Pancreas (tissue), 10 donors: ENCODE measurements around the gene MSMP. TPM values are rescaled to one million over a fixed set of nuclear protein-coding genes. Genes with fewer than 3 reads are reported as not detected.

Experiments used
- ATAC-seq, 4 donors: fragments of 200-7000 bp; cut with Tn5 transposase; one replicate each; pipeline versions ENCODE4 v1.8.0 to v1.9.1; 2020; ENCODE audit warnings: mild to moderate bottlenecking in 4 of 4, moderate library complexity in 4 of 4
- DNase-seq, 6 donors: peaks; one replicate each; pipeline ENCODE4 v3.0.0-alpha.2; 2020
- FAIRE-seq: peaks from 2 replicates; lab custom pipeline; 2012; peaks lifted over from hg19 to GRCh38; lab: Jason Lieb, UNC
- H3K27ac ChIP-seq, 4 donors: fragments of 200-600 bp; sonication (generic); 1 replicate in 3 of 4; 2 replicates in 1 of 4; pipeline versions ENCODE4 v1.5.0 to v1.8.0; 2020
- H3K27me3 ChIP-seq, 4 donors: fragments of 200-600 bp; one replicate each; pipeline ENCODE4 v1.8.0; 2021
- H3K36me3 ChIP-seq, 3 donors: fragments of 200-600 bp; sonication (generic) in 1 of 3; one replicate each; pipeline versions ENCODE4 v1.5.0 to v1.8.0; 2020 to 2021
- H3K4me1 ChIP-seq, 3 donors: fragments of 200-600 bp; one replicate each; pipeline ENCODE4 v1.8.0; 2021
- H3K4me3 ChIP-seq, 4 donors: fragments of 200-600 bp; sonication (generic) in 2 of 4; one replicate each; pipeline versions ENCODE4 v1.5.0 to v1.8.0; 2020 to 2021
- H3K9me3 ChIP-seq, 4 donors: fragments of 200-600 bp; one replicate each; pipeline ENCODE4 v1.8.0; 2021
- WGBS, 2 donors: extraction: QIAGEN DNeasy Blood & Tissue Kit; methylation state at CpG; one replicate each; pipeline ENCODE4 v1.1.7; 2013; 5-methylcytosine and 5-hydroxymethylcytosine counted together
- intact Hi-C, 3 donors: fragments of 100-400 bp; cut with DNase I; formaldehyde crosslinking; loops; one replicate each; pipeline versions ENCODE4 v1.11.1 to v1.14.2; 2022
- polyA plus RNA-seq, 2 donors: library from polyadenylated mRNA; stranded (reverse); fragments of 200-250 nt; gene quantifications; one replicate each; pipeline ENCODE4 v1.2.3, GENCODE V29; 2013
- total RNA-seq, 6 donors: library from RNA; stranded (reverse); fragmentation: NEBNext Ultra II Directional in 4 of 6; extraction: Animal tissue kit (Norgen Biotek cat#: 25700) in 4 of 6; gene quantifications; one replicate each; pipeline versions ENCODE4 v1.2.1 to v1.2.4, GENCODE V29; 2021 to 2023
- TF ChIP-seq, protein P1 (sequence below), 4 donors: fragments of 200-600 bp; sonication (generic) in 3 of 4; IDR thresholded peaks; one replicate each; pipeline versions ENCODE4 v1.5.0 to v1.8.0; 2021; ENCODE audit warnings: antibody characterized with exemption in 4 of 4
- donor health status: healthy with polysubstance abuse.
- donor health status: DM: no; HTN: no; CAD: no; lungs with moderate emphysema.
- donor health status: DM: no; HTN: no; CAD: no.
- donor health status: control.
- donor health status: control.
- donor health status: Bipolar disorder and iron deficiency.
- donor health status: DM: yes; HTN: yes; CAD: no.
- donor health status: DM: no; HTN: no; CAD: no.
- donor health status: DM: no; HTN: no; CAD: no.
- donor health status: DM: yes; HTN: yes; CAD: no.

Gene MSMP
- total and polyA plus RNA-seq, 8 donors = 0.49 to 2.3 (median 0.67) TPM; not detected in 5

DNA sequence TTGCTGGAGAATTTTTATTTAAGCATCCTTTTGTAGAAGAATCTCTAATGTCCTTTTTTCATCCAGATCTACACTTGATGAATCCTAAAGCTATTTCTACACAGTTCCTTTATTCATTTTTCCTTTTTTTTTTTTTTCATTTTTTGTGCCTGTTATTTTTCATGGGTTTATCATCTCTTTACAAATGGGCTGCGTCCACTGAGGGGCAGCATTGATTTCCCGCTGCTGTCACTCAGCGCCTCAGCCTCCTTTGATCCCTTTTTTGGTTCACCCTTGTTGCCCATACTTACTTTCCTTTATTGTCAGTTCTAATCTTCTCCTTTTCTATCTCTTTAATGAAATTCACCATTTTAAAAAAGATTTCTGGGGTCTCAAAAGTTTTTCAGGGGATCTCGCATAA, 5.7 kb upstream of the MSMP start:
- Histone ChIP-seq H3K27me3 (no peaks in the 10 kb centered on the region), H3K9me3 (no peaks in the 10 kb centered on the region), H3K4me3 (no peak overlapping the region), H3K27ac (peak overlapping the region in 1 of 4 donors; percentile 60), H3K4me1 (peaks cover 5 to 15% (median 10%) of the 10 kb centered on the region in 3 donors), H3K36me3 (no peaks in the 10 kb centered on the region)
- TF ChIP-seq, protein P1, sequence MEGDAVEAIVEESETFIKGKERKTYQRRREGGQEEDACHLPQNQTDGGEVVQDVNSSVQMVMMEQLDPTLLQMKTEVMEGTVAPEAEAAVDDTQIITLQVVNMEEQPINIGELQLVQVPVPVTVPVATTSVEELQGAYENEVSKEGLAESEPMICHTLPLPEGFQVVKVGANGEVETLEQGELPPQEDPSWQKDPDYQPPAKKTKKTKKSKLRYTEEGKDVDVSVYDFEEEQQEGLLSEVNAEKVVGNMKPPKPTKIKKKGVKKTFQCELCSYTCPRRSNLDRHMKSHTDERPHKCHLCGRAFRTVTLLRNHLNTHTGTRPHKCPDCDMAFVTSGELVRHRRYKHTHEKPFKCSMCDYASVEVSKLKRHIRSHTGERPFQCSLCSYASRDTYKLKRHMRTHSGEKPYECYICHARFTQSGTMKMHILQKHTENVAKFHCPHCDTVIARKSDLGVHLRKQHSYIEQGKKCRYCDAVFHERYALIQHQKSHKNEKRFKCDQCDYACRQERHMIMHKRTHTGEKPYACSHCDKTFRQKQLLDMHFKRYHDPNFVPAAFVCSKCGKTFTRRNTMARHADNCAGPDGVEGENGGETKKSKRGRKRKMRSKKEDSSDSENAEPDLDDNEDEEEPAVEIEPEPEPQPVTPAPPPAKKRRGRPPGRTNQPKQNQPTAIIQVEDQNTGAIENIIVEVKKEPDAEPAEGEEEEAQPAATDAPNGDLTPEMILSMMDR (IDR thresholded peaks at IDR 0.05) = no peak
- FAIRE-seq = no peak
- no peak for ATAC-seq
- intact Hi-C loops = loop anchor here in 1 of 3 donors (10.0 kb wide), 1 partner anchor 55 kb away; the partner anchor contains the start of genes HINT2 and SPAG8
- WGBS, 2 donors = 84 to 87% methylated on average over 4 of the region's 4 CpGs
- DNase-seq = no peak

DNA sequence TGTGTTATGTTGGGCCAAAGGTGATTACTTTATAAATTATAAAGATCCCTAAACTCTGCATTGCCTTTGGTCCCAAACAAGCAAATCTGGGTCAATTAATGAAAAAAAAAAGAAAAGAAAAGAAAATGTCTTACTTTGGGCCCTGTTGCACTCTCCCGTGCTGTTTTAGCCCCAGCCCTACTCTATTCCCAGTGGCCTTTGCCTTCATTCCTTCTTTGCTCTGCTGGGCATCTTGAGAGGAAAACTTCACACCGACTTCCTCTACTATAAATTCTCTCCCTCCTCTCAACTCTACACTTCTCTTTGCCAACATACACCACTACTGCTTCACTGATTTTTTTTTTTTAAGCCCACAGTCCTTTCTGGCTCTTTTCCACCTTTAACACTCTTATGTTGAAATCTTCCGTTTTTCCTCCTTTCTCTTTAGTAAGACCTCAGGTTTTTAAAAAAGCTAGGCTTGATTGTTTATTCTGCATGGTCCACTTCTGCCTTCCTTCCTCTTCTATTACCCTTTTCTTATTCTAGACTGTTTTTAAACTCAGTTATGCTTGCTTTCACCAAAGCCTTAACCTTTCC, 4.5 kb upstream of the MSMP start:
- ATAC-seq (no peak), DNase-seq (no peak), FAIRE-seq (no peak)
- TF ChIP-seq, protein P1 (IDR thresholded peaks at IDR 0.05) = no peak
- H3K9me3 ChIP-seq = no peaks in the 10 kb centered on the region
- H3K4me1 ChIP-seq = peaks cover 5 to 15% (median 10%) of the 10 kb centered on the region in 3 donors
- H3K27ac ChIP-seq = peak overlapping the region in 2 of 4 donors; percentile 15 to 93
- no peak overlapping the region for H3K4me3 ChIP-seq
- intact Hi-C loops = loop anchor here in 1 of 3 donors (10.0 kb wide), 1 partner anchor 56 kb away; the partner anchor contains the start of genes HINT2 and SPAG8
- H3K36me3 ChIP-seq = peaks cover 0 to 4% (median 0%) of the 10 kb centered on the region in 3 donors
- WGBS, 2 donors = 54 to 56% methylated on average over 3 of the region's 3 CpGs
- H3K27me3 ChIP-seq = no peaks in the 10 kb centered on the region

DNA sequence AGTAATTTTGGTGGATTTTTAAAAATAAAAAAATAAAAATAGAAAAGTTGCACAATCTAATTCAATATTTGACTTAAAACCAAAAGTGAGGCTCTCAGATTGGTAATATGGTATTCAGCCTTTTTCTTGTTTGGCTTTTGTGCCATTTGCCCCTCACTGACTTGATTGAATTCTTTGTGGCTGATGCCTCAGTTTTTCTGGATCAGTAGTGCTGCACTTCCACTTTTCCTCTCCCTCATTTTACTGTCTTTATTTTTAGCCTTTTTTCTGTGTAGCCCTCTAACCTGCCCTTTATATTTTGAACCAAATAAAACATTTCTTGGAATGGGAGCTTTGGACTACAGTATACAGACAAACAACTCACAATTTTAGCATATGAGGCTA, 3.8 kb upstream of the MSMP start:
- DNase-seq = no peak
- FAIRE-seq = no peak
- Histone ChIP-seq H3K4me3 (peak overlapping the region in 3 of 4 donors; percentile 55 to 72 (median 70)), H3K4me1 (peaks cover 5 to 15% (median 10%) of the 10 kb centered on the region in 3 donors), H3K27ac (peak overlapping the region; percentile 90 to 95 (median 92)), H3K27me3 (no peaks in the 10 kb centered on the region), H3K36me3 (peaks cover 0 to 11% (median 6%) of the 10 kb centered on the region in 3 donors), H3K9me3 (no peaks in the 10 kb centered on the region)
- intact Hi-C loops = loop anchor here in 1 of 3 donors (10.0 kb wide), 1 partner anchor 57 kb away; the partner anchor contains the start of genes HINT2 and SPAG8
- ATAC-seq = no peak
- TF ChIP-seq, protein P1 (IDR thresholded peaks at IDR 0.05) = no peak

DNA sequence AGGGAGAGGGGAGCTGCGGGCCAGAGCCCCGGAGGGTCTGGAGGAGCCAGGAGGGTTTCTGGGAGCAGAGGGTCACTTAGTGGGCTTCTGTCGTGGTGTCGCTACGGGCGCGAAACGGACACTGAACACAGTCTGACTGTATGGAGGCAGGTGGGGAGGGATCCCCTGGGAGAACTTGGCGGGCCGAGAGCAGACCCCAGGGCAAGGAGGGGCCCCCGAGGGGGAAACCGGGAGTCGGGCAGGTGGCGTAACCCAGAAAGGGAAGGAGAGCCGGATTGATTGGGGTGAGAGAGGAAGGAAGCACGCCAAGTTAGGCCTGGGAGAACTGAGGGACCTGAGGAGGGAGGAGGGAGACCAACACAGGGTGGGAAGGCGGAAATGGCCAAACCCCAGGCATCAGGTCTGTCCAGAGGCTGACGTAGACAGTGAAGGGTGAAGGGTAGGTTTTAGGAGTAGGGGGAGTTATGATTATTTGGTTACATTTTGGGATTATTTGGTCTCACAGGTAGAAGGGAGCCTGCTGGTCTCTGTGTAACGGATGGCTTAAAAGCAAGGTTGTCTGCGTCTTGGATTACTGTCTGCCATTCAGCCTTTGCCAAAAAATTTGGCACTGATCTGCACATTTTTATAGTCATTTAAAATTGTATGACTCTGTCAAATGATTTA, 3.3 kb upstream of the MSMP start:
- peaks cover 5 to 15% (median 10%) of the 10 kb centered on the region in 3 donors for H3K4me1 ChIP-seq
- TF ChIP-seq, protein P1 (IDR thresholded peaks at IDR 0.05) = no peak
- intact Hi-C loops = loop anchor here in 1 of 3 donors (10.0 kb wide), 1 partner anchor 57 kb away; the partner anchor contains the start of genes HINT2 and SPAG8
- DNase-seq (peak in 3 of 6 donors; percentile 57 to 67 (median 61)), FAIRE-seq (no peak), ATAC-seq (peak; percentile 64 to 81 (median 74))
- peak overlapping the region; percentile 46 to 72 (median 62) for H3K4me3 ChIP-seq
- 1% methylated on average over 20 of the region's 20 CpGs for WGBS, 2 donors
- no peaks in the 10 kb centered on the region for H3K27me3 ChIP-seq
- H3K9me3 ChIP-seq = no peaks in the 10 kb centered on the region
- H3K36me3 ChIP-seq = peaks cover 0 to 15% (median 10%) of the 10 kb centered on the region in 3 donors
- peak overlapping the region; percentile 90 to 95 (median 92) for H3K27ac ChIP-seq
